Nephron (organoid): Measurements from ENCODE around the gene IFIT2.
"Not testable (repeated sequence)": the region's sequence is repeated elsewhere in the genome, so short reads cannot be mapped to it uniquely, and the experiment has no call there.

Experiments
- H3K27ac Mint-ChIP-seq, 3 experiments: 2 replicates each; pipeline ENCODE4 v1.8.0; 2020; ENCODE audit warnings: mixed read lengths in 3 of 3, mild to moderate bottlenecking in 2 of 3, moderate library complexity in 1 of 3
- H3K27me3 Mint-ChIP-seq: 2 replicates; pipeline ENCODE4 v1.8.0; 2021; ENCODE audit warnings: low read depth, mild to moderate bottlenecking, moderate library complexity, mixed read lengths
- H3K36me3 Mint-ChIP-seq: 2 replicates; pipeline ENCODE4 v1.8.0; 2020; ENCODE audit warnings: low read depth, mixed read lengths
- H3K4me1 Mint-ChIP-seq: 2 replicates; pipeline ENCODE4 v1.8.0; 2020; ENCODE audit warnings: mixed read lengths
- H3K4me3 Mint-ChIP-seq, 3 experiments: 2 replicates each; pipeline ENCODE4 v1.8.0; 2020; ENCODE audit warnings: mild to moderate bottlenecking in 3 of 3, mixed read lengths in 3 of 3, moderate library complexity in 2 of 3
- H3K9me3 Mint-ChIP-seq: 2 replicates; pipeline ENCODE4 v1.8.0; 2020; ENCODE audit warnings: mixed read lengths
- CTCF ChIP-seq, 3 experiments: fragments of 200-600 bp; sonication (generic); IDR thresholded peaks; one replicate each; pipeline ENCODE4 v1.5.0; 2021; ENCODE audit warnings: antibody characterized with exemption in 3 of 3; ENCODE audit not compliant: unreplicated experiment in 3 of 3

The IFIT2 gene

DNA sequence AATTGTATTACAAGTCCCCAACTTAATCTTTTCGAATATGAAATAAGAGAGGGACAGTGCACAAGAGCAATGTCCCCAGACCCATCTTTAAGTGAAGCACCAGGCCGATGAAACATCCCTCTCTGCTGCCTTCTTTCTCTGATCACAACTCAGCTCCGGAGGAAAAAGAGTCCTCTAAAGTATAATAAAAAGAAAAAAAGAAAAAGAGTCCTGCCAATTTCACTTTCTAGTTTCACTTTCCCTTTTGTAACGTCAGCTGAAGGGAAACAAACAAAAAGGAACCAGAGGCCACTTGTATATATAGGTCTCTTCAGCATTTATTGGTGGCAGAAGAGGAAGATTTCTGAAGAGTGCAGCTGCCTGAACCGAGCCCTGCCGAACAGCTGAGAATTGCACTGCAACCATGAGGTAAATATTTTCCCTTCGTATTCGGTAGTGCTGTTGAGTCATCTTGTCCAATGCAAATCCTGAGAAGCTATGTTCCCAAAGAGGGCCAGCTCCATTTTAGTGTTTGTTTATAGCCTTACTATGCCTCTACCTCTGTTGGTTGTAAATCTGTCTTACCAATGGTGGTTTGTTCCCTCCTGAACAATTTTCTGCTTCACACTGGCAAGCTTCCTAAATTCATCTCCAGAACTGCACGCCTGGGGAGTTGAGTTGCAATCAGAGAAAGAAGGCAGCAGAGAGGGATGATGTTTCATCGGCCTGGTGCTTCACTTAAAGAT, at the start of gene IFIT2:
IFIT2 (plus strand) TSS at position 326 of the 725 bp plus-strand sequence; CDS start at position 404, 78 bp downstream.
- Mint-ChIP-seq H3K9me3 (peaks cover 9% of the 10 kb centered on the region), H3K36me3 (peaks cover 8% of the 10 kb centered on the region), H3K4me1 (peaks cover 41% of the 10 kb centered on the region), H3K27me3 (no peaks in the 10 kb centered on the region), H3K4me3 (peak within 1 kb of the TSS; percentile 31 to 84 (median 81)), H3K27ac (peak within 1 kb of the TSS; percentile 94 to 99 (median 99))
- no peak for TF ChIP-seq CTCF (IDR thresholded peaks at IDR 0.05; ENCODE audit: unreplicated experiment in 3 of 3)

DNA sequence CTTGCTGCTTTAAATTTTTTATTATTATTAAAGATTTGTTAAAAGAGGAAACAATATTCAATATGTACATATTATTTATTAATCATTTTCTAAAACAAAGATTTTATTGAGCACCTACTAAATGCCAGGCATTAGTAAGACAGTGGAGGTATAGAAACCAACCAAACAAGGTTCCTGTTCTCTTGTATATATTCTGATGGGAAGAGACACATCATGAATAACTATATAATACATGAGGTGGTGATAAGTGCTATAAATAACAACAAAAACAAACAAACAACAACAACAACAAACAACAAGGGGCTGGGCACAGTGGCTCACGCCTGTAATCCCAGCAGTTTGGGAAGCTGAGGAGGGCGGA, 49.6 kb upstream of the IFIT2 start:
- H3K4me1 Mint-ChIP-seq, result peaks cover 11% of the 10 kb centered on the region
- H3K36me3 Mint-ChIP-seq, result no peaks in the 10 kb centered on the region
- peak overlapping the region; percentile 85 to 88 (median 88) for H3K4me3 Mint-ChIP-seq
- no peak overlapping the region for H3K27ac Mint-ChIP-seq
- H3K27me3 Mint-ChIP-seq, result no peaks in the 10 kb centered on the region
- H3K9me3 Mint-ChIP-seq, result peaks cover 6% of the 10 kb centered on the region
- TF ChIP-seq CTCF (IDR thresholded peaks at IDR 0.05; ENCODE audit: unreplicated experiment in 3 of 3), result no peak

- not testable (repeated sequence) for H3K27ac Mint-ChIP-seq
These were observed 46.7 kb upstream of the IFIT2 start for GRCh38 chr10:89255091-89255579.

GRCh38 chr10:89255793-89256192, 46.1 kb upstream of the IFIT2 start:
- peaks cover 6% of the 10 kb centered on the region for H3K9me3 Mint-ChIP-seq
- no peak overlapping the region for H3K4me3 Mint-ChIP-seq
- H3K36me3 Mint-ChIP-seq, result no peaks in the 10 kb centered on the region
- no peaks in the 10 kb centered on the region for H3K27me3 Mint-ChIP-seq
- H3K27ac Mint-ChIP-seq, result no peak overlapping the region
- peaks cover 22% of the 10 kb centered on the region for H3K4me1 Mint-ChIP-seq
- no peak for TF ChIP-seq CTCF (IDR thresholded peaks at IDR 0.05; ENCODE audit: unreplicated experiment in 3 of 3)

More at GRCh38 chr10:89255091-89255579, 46.7 kb upstream of the IFIT2 start:
- H3K9me3 Mint-ChIP-seq, H3K27me3 Mint-ChIP-seq, H3K36me3 Mint-ChIP-seq: not testable (repeated sequence)
- H3K4me1 Mint-ChIP-seq, result peaks cover 18% of the 10 kb centered on the region
- H3K4me3 Mint-ChIP-seq, result peak overlapping the region in 1 of 3 experiments; percentile 1

- Mint-ChIP-seq H3K4me1 (peaks cover 18% of the 10 kb centered on the region), H3K27ac (no peak overlapping the region), H3K27me3 (no peaks in the 10 kb centered on the region), H3K36me3 (no peaks in the 10 kb centered on the region), H3K4me3 (no peak overlapping the region), H3K9me3 (peaks cover 6% of the 10 kb centered on the region)
- no peak for TF ChIP-seq CTCF (IDR thresholded peaks at IDR 0.05; ENCODE audit: unreplicated experiment in 3 of 3)
These were observed 45.5 kb upstream of the IFIT2 start for GRCh38 chr10:89256340-89256739.

- Mint-ChIP-seq H3K27me3 (no peaks in the 10 kb centered on the region), H3K27ac (peak overlapping the region in 2 of 3 experiments; percentile 63 to 79), H3K4me3 (no peak overlapping the region), H3K9me3 (peaks cover 6% of the 10 kb centered on the region), H3K4me1 (peaks cover 21% of the 10 kb centered on the region), H3K36me3 (no peaks in the 10 kb centered on the region)
- no peak for TF ChIP-seq CTCF (IDR thresholded peaks at IDR 0.05; ENCODE audit: unreplicated experiment in 3 of 3)
These were observed 44.9 kb upstream of the IFIT2 start for GRCh38 chr10:89256962-89257361.
